HG02678 (cell line): ENCODE results near the gene GRIK4.
"Not testable (repeated sequence)": the region's sequence is repeated elsewhere in the genome, so short reads cannot be mapped to it uniquely, and the experiment has no call there.

Experiments
- ATAC-seq: cut with Tn5 transposase; IDR thresholded peaks from one replicate; pipeline ENCODE4 v1.9.1; 2021; ENCODE audit warnings: mild to moderate bottlenecking, moderate library complexity; ENCODE audit not compliant: unreplicated experiment

The GRIK4 gene

GRCh38 chr11:120769906-120770305, 258.4 kb downstream of the GRIK4 start:
- no peak for ATAC-seq

GRCh38 chr11:120771551-120772060, 260.1 kb downstream of the GRIK4 start:
- no peak for ATAC-seq

GRCh38 chr11:120773501-120774031, 262.0 kb downstream of the GRIK4 start:
- ATAC-seq, result peak; percentile 58

GRCh38 chr11:120774591-120775386, 263.2 kb downstream of the GRIK4 start:
- no peak for ATAC-seq

GRCh38 chr11:120775986-120776951, 264.7 kb downstream of the GRIK4 start:
- ATAC-seq, result no peak

- ATAC-seq, result no peak
Measured at GRCh38 chr11:120778685-120779490, 267.3 kb downstream of the GRIK4 start.

GRCh38 chr11:120780239-120780638, 268.7 kb downstream of the GRIK4 start:
- ATAC-seq, result no peak

- ATAC-seq, result no peak
Measured at GRCh38 chr11:120781486-120782120, 270.1 kb downstream of the GRIK4 start.

- no peak for ATAC-seq
Measured at GRCh38 chr11:120784566-120785251, 273.2 kb downstream of the GRIK4 start.

- no peak for ATAC-seq
Measured at GRCh38 chr11:120785576-120785975, 274.0 kb downstream of the GRIK4 start.

- no peak for ATAC-seq
Measured at GRCh38 chr11:120786206-120786735, 274.7 kb downstream of the GRIK4 start.

GRCh38 chr11:120787224-120787623, 275.7 kb downstream of the GRIK4 start:
- ATAC-seq, result not testable (repeated sequence)

GRCh38 chr11:120789391-120789790, 277.8 kb downstream of the GRIK4 start:
- ATAC-seq, result no peak

GRCh38 chr11:120792306-120792705, 280.8 kb downstream of the GRIK4 start:
- no peak for ATAC-seq

- ATAC-seq, result no peak
Measured at GRCh38 chr11:120793150-120793549, 281.6 kb downstream of the GRIK4 start.

GRCh38 chr11:120793806-120794479, 282.4 kb downstream of the GRIK4 start:
- no peak for ATAC-seq

GRCh38 chr11:120794748-120795147, 283.2 kb downstream of the GRIK4 start:
- no peak for ATAC-seq

- ATAC-seq, result no peak
Measured at GRCh38 chr11:120795185-120795584, 283.6 kb downstream of the GRIK4 start.

- ATAC-seq, result no peak
Measured at GRCh38 chr11:120797143-120797542, 285.6 kb downstream of the GRIK4 start.
